ENCODE measurements around the gene DONSON. TPM values are rescaled to one million over a fixed set of nuclear protein-coding genes. Genes with fewer than 3 reads are reported as not detected.
"Not testable (repeated sequence)": the region's sequence is repeated elsewhere in the genome, so short reads cannot be mapped to it uniquely, and the experiment has no call there.

Gene DONSON
- total RNA-seq, 1 experiment from 2014 or later = 13.8 TPM

DNA sequence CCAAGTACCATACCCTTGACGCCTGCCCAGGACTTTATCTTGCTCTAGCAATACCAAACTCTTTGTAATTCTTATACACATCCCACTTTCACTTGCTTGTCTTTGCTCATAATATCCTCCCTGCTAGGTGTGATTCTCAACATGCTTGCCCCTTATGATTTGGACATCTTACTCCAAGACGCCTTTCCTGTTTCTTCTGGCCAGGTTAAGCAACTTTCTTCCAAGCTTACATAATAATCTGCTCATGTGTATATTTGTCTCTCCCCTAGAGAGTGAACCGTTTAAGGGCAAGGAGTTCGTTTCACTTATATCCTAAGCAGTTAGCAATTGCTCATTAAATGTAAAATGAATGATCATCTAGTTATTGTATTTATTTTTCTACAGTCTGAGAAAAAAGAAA is 31.2 kb upstream of the DONSON start:
- no peak for TF ChIP-seq CTCF (IDR thresholded peaks at IDR 0.05; ENCODE audit: unreplicated experiment)
- H3K4me1 Mint-ChIP-seq (ENCODE audit: low read depth, unreplicated experiment) = peaks cover 19% of the 10 kb centered on the region
- H3K27ac Mint-ChIP-seq (ENCODE audit: unreplicated experiment) = no peak overlapping the region
- CTCF ChIA-PET = interaction anchor here (0.6 to 1.3 kb wide), 2 partner anchors 14 to 16 kb away, joined by 4 read pairs; no protein-coding TSS in a partner anchor
- no peak for DNase-seq
- H3K4me3 Mint-ChIP-seq (ENCODE audit: low read depth, unreplicated experiment) = no peak overlapping the region
- intact Hi-C loops (cut with micrococcal nuclease; ENCODE audit: unreplicated experiment) = no loop called here
- no peaks in the 10 kb centered on the region for H3K27me3 Mint-ChIP-seq (ENCODE audit: unreplicated experiment)
- no TSS peak for BruUV-seq (replicated peaks)
- peaks cover 6% of the 10 kb centered on the region for H3K36me3 Mint-ChIP-seq (ENCODE audit: insufficient read depth, unreplicated experiment)
- no peaks in the 10 kb centered on the region for H3K9me3 Mint-ChIP-seq (ENCODE audit: low read depth, unreplicated experiment)

DNA sequence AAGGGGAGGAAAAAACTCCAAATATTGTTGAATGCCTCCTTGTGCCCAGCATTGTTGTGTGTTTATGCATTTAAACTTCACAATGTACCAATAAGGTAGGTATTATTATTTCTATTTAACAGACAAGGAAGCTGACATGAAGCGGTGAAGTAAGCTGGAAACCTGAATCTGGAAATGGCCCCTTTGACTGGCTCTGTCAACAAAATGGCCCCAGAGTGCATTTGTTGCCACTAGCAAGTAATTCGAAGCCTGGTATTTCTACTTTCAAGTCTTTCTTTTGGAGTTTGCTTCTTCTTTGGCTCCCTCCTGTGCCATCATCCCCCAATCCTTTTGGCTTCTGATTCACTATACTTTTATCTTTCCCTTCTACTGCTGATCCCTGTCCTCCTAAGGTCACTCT is 29.9 kb upstream of the DONSON start:
- Mint-ChIP-seq H3K4me1 (ENCODE audit: low read depth, unreplicated experiment) (peaks cover 19% of the 10 kb centered on the region), H3K27me3 (ENCODE audit: unreplicated experiment) (no peaks in the 10 kb centered on the region), H3K36me3 (ENCODE audit: insufficient read depth, unreplicated experiment) (peaks cover 6% of the 10 kb centered on the region), H3K4me3 (ENCODE audit: low read depth, unreplicated experiment) (no peak overlapping the region), H3K9me3 (ENCODE audit: low read depth, unreplicated experiment) (no peaks in the 10 kb centered on the region), H3K27ac (ENCODE audit: unreplicated experiment) (no peak overlapping the region)
- CTCF ChIA-PET = no interaction called here
- no peak for DNase-seq
- TF ChIP-seq CTCF (IDR thresholded peaks at IDR 0.05; ENCODE audit: unreplicated experiment) = no peak
- BruUV-seq (replicated peaks) = no TSS peak
- intact Hi-C loops (cut with micrococcal nuclease; ENCODE audit: unreplicated experiment) = no loop called here

- H3K9me3 Mint-ChIP-seq (ENCODE audit: low read depth, unreplicated experiment); BruUV-seq (replicated peaks); H3K36me3 Mint-ChIP-seq (ENCODE audit: insufficient read depth, unreplicated experiment); DNase-seq; CTCF ChIA-PET; H3K27me3 Mint-ChIP-seq (ENCODE audit: unreplicated experiment); intact Hi-C loops (cut with micrococcal nuclease; ENCODE audit: unreplicated experiment): not testable (repeated sequence)
- Mint-ChIP-seq H3K27ac (ENCODE audit: unreplicated experiment) (peak overlapping the region; percentile 6), H3K4me3 (ENCODE audit: low read depth, unreplicated experiment) (peak overlapping the region; percentile 29), H3K4me1 (ENCODE audit: low read depth, unreplicated experiment) (peaks cover 19% of the 10 kb centered on the region)
Measured at GRCh38 chr21:33617565-33617964, 29.1 kb upstream of the DONSON start.

DNA sequence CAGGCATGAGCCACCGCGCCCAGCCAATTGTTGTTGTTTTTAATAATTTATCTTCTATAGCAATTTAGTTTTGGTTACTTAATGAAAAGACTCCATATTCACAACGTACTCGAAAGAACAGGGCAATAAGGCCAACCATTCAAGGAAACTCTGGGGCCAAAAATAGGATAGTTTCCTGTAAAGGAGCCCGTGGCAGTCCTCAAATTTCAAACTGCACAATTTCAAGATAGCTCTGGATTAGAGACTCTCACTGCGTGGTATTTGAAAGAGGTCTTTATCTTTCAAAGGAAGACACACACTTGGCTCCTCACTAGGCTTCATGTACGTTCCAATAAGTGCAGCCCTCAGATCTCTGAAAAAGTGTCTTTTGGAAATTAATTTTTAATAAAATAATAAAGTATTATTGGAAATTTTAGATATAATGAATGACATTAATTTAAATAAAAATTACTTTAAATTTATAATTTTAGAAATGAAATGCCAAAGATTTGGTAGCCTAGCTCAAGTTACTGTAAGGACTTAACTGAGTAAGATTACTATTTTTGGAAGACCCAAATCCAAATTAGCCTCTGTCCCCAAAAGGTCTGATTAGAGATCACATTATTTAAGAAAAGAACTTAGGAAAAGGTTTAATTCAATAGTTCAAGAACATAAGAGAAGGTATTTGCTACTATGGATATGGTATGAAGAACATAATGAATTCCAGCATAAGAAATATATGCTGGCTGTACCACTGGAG is 22.7 kb upstream of the DONSON start:
- Mint-ChIP-seq H3K9me3 (ENCODE audit: low read depth, unreplicated experiment) (no peaks in the 10 kb centered on the region), H3K36me3 (ENCODE audit: insufficient read depth, unreplicated experiment) (no peaks in the 10 kb centered on the region), H3K4me3 (ENCODE audit: low read depth, unreplicated experiment) (no peak overlapping the region), H3K27me3 (ENCODE audit: unreplicated experiment) (no peaks in the 10 kb centered on the region), H3K4me1 (ENCODE audit: low read depth, unreplicated experiment) (no peaks in the 10 kb centered on the region), H3K27ac (ENCODE audit: unreplicated experiment) (no peak overlapping the region)
- BruUV-seq (replicated peaks) = no TSS peak
- intact Hi-C loops (cut with micrococcal nuclease; ENCODE audit: unreplicated experiment) = no loop called here
- CTCF ChIA-PET = interaction anchor here (0.6 kb wide), 2 partner anchors 10 to 39 kb away, joined by 3 to 4 read pairs; no protein-coding TSS in a partner anchor
- no peak for DNase-seq
- TF ChIP-seq CTCF (IDR thresholded peaks at IDR 0.05; ENCODE audit: unreplicated experiment) = no peak

DNA sequence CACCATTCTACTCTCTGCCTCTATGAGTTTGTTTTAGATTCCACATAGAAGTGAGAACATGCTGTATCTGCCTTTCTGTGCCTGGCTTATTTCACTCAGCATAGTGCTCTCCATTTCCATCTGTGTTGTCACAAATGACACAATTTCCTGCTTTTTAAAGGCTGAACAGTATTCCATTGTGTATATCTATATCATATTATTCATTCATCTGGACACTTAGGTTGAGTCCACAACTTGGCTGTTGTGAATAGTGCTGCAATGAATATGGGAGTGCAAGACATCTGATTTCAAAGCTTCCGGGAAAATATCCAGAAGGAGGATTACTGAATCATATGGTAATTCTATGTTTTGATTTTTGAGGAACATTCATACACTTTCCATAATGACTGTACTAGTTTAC is 20.1 kb upstream of the DONSON start:
- TF ChIP-seq CTCF (IDR thresholded peaks at IDR 0.05; ENCODE audit: unreplicated experiment) = no peak
- intact Hi-C loops (cut with micrococcal nuclease; ENCODE audit: unreplicated experiment) = no loop called here
- BruUV-seq (replicated peaks) = no TSS peak
- Mint-ChIP-seq H3K27me3 (ENCODE audit: unreplicated experiment) (no peaks in the 10 kb centered on the region), H3K27ac (ENCODE audit: unreplicated experiment) (no peak overlapping the region), H3K36me3 (ENCODE audit: insufficient read depth, unreplicated experiment) (no peaks in the 10 kb centered on the region), H3K9me3 (ENCODE audit: low read depth, unreplicated experiment) (no peaks in the 10 kb centered on the region), H3K4me1 (ENCODE audit: low read depth, unreplicated experiment) (no peaks in the 10 kb centered on the region), H3K4me3 (ENCODE audit: low read depth, unreplicated experiment) (no peak overlapping the region)
- DNase-seq = no peak
- CTCF ChIA-PET = no interaction called here
